Measurements from ENCODE around the gene FOXP1.
"Not testable (repeated sequence)": the region's sequence is repeated elsewhere in the genome, so short reads cannot be mapped to it uniquely, and the experiment has no call there.

FOXP1 gene

DNA sequence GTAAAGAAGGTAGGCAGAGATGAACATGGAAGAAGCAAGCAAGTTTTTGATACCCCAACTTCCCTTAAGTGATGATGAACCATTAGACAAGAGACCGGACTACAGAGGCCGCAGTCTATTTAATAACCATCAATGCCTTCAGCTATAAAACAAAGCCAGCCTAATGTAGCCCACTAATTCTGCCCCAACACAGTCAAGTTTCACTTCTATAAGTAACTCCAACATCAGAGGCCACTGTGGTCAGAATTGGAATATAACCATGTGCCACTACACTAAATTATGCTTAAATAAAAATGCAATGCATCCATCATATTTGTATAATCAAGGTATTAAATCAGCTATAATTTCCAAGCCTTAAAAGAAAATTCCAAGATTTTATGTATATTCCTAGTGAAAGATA lies 234.7 kb downstream of the FOXP1 start:
- in situ Hi-C loops (cut with MboI; ENCODE audit: low sequenced_read_pairs): no loop called here

DNA sequence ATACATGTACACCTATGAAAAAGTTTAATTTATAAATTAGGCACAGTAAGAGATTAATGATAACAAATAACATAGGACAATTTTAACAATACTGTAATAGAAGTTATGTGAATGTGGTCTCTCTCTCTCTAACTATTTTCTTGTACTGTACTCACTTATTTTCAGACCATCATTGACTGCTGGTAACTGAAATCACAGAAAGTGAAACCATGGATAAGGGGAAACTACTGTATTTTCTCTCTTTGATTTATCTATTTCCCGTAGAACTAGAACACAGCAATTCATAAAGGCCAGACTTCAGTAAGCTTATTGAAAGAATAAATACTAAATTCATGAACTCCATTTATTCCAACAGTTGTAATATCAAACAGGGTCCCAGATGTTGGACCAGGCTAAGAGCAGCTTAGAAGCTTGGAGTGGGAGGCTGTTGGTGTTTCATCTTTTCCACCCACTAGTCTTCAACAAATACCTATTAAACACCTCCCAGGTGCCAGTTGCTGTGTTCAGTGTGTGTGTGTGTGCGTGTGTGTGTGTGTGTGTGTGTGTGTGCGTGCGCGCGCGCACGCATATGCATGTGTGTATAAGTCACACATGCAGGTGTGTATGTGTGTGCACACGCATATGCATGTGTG lies 235.4 kb downstream of the FOXP1 start:
- in situ Hi-C loops (cut with MboI; ENCODE audit: low sequenced_read_pairs): no loop called here

DNA sequence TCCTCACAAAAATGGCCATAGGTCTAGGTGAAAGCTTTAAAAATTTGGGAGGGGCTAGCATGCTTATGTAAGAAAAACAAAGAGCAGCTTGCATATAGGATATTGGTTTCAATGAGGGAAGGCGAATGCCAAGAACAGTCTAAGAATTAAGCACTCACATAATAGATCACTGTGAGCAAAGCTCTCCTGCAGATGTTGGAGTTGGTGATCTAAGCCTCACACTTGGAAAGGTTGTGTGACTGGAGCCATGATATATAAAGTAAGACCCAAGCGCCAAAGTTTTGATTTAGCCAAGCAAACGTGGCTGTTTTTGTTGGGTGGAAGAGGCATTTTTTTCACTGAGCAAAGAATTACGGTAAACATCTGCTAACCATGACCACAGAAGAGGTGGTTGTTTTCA lies 237.5 kb downstream of the FOXP1 start:
- in situ Hi-C loops (cut with MboI; ENCODE audit: low sequenced_read_pairs): no loop called here

- in situ Hi-C loops (cut with MboI; ENCODE audit: low sequenced_read_pairs): no loop called here
Measured at GRCh38 chr3:71345429-71346040, 238.0 kb downstream of the FOXP1 start.

GRCh38 chr3:71341721-71342120 lies 241.8 kb downstream of the FOXP1 start:
- in situ Hi-C loops (cut with MboI; ENCODE audit: low sequenced_read_pairs): no loop called here

DNA sequence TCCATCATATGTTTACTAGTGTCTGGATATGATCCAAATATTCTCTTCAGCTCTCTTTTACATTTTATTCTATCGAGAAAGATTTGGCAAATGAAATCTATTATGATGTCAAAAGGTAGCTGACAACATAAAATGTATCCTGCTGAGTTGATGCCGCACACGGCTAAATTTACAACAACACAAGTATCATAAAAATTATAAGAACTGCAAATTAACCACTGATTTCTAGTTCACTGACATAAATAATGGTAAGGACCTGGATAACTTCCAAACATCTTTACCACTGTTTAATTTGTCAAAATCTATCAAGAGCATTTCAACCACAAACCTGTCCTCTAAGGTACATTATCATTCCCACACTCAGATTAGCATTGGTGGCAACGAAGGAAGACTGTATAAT lies 244.5 kb downstream of the FOXP1 start:
- in situ Hi-C loops (cut with MboI; ENCODE audit: low sequenced_read_pairs): no loop called here

DNA sequence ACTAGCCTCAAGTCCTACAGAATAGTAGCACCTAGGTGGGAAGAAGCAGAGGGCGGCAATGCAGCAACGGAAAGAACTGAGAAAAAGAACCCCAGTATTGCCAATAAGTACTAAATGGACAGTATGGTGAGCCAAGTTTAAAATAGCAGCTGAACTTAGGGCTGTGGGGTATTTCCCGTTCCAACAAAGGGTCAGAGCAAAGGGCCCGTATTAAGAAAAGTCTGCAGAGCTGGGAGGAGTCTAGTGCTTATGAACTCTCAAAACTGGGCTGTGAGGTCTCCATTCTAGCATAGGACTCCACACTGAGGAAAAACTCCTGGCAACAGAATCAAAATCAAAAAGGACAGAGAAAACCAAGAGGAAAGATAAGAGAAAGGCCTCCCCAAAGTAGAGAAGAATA lies 250.7 kb downstream of the FOXP1 start:
- in situ Hi-C loops (cut with MboI; ENCODE audit: low sequenced_read_pairs): no loop called here

DNA sequence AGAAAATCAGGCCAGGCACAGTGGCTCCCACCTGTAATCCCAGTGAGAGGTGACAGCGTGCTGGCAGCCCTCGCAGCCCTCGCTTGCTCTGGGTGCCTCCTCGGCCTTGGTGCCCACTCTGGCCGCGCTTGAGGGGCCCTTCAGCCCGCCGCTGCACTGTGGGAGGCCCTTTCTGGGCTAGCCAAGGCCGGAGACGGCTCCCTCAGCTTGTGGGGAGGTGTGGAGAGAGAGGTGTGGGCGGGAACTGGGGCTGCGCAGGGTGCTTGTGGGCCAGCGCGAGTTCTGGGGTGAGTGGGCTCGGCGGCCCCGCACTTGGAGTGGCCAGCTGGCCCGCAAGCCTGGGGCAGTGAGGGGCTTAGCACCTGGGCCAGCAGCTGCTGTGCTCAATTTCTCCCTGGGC lies 252.6 kb downstream of the FOXP1 start:
- in situ Hi-C loops (cut with MboI; ENCODE audit: low sequenced_read_pairs): no loop called here

DNA sequence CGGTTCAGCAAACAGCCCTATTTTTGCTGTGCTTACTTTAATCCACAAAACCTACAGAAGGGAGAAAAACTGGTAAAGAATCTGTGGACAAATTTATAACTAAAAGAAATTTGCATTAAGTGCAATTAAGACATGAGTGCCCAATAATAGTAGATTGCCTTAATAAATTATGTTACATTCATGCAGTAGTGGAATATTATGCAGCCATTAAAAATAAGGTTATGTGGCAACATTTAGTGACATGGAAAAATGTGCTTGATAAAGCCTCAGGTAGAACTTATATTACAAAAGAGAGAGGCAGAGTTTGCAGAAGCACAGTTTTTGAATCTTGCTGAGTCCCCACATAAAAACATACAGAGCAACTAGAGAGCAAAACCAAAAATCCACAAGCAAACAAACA lies 253.0 kb downstream of the FOXP1 start:
- in situ Hi-C loops (cut with MboI; ENCODE audit: low sequenced_read_pairs): no loop called here

GRCh38 chr3:71329817-71330216 lies 253.7 kb downstream of the FOXP1 start:
- in situ Hi-C loops (cut with MboI; ENCODE audit: low sequenced_read_pairs): no loop called here

DNA sequence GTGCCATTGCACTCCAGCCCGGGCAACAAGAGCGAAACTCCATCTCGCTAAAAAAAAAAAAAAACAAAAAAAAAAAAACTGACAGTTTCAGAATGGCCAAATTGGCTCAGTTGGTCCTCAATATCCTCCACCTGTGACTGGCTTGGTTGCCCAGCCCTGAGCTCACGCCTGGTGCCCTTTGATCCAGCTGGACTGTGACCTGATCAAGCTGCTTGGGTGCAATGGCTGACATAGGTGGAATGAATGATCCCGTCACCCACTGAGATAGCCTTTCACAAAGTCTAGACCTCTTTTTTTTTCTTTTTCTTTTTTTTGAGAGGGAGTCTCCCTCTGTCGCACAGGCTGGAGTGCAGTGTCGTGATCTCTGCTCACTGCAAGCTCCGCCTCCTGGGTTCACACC lies 254.6 kb downstream of the FOXP1 start:
- in situ Hi-C loops (cut with MboI; ENCODE audit: low sequenced_read_pairs): no loop called here

DNA sequence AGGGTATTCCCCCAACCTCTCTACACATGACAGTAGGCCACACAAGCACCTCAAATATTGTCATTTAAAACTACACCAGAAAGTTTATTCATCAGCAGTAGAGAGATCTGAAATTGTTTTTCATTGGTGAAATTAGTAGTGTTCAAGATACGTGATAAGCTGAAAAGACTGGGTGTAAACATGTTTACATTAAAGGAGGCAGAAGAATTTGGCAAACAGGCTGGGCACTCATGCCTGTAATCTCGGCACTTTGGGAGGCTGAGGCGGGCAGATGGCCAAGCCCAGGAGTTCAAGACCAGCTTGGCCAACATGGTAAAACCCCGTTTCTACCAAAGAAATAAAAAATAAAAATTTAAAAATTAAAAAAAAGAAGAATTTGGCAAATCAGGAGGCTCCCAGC lies 255.6 kb downstream of the FOXP1 start:
- in situ Hi-C loops (cut with MboI; ENCODE audit: low sequenced_read_pairs): no loop called here

GRCh38 chr3:71325715-71326114 lies 257.8 kb downstream of the FOXP1 start:
- in situ Hi-C loops (cut with MboI; ENCODE audit: low sequenced_read_pairs): no loop called here

DNA sequence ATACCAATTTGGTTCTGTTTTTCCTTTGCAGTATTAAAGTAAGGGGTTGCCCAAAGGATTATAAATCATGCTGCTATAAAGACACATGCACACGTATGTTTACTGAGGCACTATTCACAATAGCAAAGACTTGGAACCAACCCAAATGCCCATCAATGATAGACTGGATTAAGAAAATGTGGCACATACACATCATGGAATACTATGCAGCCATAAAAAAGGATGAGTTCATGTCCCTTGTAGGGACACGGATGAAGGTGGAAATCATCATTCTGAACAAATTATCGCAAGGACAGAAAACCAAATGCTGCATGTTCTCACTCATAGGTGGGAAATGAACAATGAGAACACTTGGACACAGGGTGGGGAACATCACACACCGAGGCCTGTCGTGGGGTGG lies 259.3 kb downstream of the FOXP1 start:
- in situ Hi-C loops (cut with MboI; ENCODE audit: low sequenced_read_pairs): not testable (repeated sequence)

GRCh38 chr3:71323558-71323957 lies 260.0 kb downstream of the FOXP1 start:
- in situ Hi-C loops (cut with MboI; ENCODE audit: low sequenced_read_pairs): no loop called here

DNA sequence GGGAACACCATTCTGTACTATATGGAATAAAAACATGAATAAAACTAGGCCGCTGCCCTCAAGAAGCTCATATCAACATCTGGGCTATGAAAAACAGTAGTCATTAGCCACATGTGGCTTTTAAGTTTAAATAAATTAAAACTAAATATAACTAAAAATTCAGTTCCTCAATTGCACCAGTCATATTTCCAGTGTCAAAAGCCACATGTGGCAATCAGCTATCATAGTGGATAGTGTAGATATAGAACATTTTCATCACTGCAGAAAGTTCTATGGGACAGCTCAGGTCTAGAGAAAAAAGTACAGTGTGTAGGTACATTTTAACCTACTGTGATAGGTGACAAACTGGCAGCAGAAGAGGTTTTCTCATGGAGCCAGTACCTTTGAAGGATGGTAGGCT lies 261.4 kb downstream of the FOXP1 start:
- in situ Hi-C loops (cut with MboI; ENCODE audit: low sequenced_read_pairs): no loop called here

DNA sequence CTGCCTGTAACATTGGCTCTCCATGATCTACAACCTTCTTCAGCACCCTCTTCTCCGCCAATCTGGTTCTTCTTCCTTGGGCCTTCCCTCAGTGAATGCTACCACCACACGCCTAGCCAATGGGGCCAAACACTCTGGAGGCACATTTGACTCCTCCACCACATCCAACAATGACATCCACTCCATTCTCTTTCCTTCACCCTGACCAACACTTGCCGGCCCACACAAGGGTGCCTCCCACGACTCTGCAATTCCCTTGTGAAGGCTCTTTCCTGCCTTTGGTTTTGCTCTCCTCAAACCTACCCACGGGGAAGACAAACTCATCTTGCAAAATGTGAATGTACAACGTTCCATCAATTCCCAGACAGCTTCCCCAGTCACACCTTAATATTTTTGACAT lies 263.8 kb downstream of the FOXP1 start:
- in situ Hi-C loops (cut with MboI; ENCODE audit: low sequenced_read_pairs): no loop called here

GRCh38 chr3:71318458-71318827 lies 265.1 kb downstream of the FOXP1 start:
- in situ Hi-C loops (cut with MboI; ENCODE audit: low sequenced_read_pairs): no loop called here

DNA sequence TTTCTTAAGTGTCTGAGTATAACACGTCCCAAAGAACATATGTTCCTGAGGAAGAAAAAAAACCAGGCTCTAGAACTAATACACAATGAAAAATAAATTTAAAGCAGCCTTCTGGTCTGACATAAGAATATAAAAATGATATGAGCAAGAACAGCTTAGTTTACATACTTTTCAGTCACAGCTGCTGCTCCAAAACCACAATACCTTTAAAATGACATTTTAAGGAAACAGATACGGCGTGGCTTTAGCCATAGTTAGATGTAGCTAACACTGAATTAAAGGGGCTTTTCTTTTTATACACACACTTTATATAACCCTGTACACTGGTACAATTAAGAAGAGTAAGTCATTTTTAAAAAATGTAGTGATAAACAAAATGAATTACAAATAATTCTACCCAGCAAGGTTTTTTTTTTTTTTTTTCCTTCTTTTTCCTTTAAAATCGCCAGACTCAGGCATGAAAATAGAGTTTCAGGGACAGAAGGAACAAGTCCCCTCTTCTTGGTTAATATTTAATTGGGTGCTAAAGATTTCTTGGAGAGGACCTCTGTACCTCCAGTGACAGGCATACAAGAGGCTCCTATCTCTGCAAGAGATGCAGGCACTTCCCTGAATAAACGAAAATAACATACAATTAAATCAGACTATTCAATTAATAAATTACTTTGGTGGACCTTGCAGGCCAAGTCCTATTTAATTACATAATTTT lies 265.6 kb downstream of the FOXP1 start:
- in situ Hi-C loops (cut with MboI; ENCODE audit: low sequenced_read_pairs): no loop called here

DNA sequence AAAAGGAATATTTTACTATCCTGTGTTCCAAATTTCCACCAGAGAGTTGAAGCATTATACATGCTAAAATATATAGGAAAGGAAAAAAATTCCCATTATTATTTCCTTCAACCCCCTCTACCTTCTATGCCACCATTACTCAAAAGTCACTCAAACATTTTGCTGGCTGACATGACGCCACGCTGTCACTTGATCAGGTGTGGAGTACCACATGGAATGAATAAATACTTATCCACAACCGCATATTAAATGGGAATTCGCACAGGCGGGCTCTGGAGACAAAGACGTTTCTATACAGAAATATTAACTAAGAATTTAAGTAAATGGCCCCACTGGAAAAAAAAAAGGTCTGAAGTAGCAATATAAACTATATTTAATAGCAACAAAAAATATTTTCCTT lies 266.4 kb downstream of the FOXP1 start:
- in situ Hi-C loops (cut with MboI; ENCODE audit: low sequenced_read_pairs): no loop called here

GRCh38 chr3:71316066-71316777 lies 267.3 kb downstream of the FOXP1 start:
- in situ Hi-C loops (cut with MboI; ENCODE audit: low sequenced_read_pairs): no loop called here

- in situ Hi-C loops (cut with MboI; ENCODE audit: low sequenced_read_pairs): no loop called here
Measured at GRCh38 chr3:71315431-71315830, 268.1 kb downstream of the FOXP1 start.
